Measurements from ENCODE around the gene UNC5B.

UNC5B gene

GRCh38 chr10:71281646-71282322, 69.4 kb downstream of the UNC5B start:
- DNase-seq (ENCODE audit: low read depth in 2 of 2): no peak

DNA sequence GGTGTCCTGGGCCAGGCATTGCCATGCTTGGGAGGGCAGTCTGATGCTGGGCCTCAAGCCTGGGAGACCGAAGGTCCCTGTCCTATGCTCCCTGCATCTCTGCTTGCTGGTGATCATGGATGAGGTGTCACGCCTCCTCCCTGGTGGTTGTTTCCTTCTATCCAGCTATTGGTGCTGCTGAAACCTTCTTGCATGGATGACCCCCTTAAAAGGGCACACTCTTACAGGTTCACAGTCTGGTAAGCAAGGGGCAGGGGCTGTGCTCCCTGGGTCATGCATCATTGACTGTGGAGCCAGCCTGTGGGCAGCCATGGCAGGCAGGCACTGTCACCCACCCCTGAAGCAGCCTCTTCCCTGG, 69.9 kb downstream of the UNC5B start:
- no peak for DNase-seq (ENCODE audit: low read depth in 2 of 2)

- no peak for DNase-seq (ENCODE audit: low read depth in 2 of 2)
Measured at GRCh38 chr10:71283410-71283809, 71.0 kb downstream of the UNC5B start.

DNA sequence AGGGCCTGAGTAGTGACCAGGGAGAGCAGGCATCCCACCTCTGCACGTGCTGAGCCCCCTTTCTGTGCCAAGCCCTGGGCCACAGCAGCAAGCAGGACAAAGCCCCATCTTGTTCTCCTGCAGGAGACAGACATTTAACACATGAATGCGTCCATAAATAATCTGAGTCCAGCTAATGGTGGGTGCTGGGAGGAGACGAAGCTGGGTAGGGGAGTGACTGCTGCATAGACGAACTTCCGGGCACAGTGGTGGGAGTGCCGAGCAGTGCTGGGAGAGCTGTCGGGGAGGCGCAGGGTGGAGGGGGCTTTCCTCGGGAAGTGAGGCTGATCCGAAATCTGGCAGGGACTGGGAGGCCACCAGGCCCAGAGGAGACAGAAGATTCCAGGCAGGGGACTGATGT, 71.5 kb downstream of the UNC5B start:
- DNase-seq (ENCODE audit: low read depth in 2 of 2): no peak

DNA sequence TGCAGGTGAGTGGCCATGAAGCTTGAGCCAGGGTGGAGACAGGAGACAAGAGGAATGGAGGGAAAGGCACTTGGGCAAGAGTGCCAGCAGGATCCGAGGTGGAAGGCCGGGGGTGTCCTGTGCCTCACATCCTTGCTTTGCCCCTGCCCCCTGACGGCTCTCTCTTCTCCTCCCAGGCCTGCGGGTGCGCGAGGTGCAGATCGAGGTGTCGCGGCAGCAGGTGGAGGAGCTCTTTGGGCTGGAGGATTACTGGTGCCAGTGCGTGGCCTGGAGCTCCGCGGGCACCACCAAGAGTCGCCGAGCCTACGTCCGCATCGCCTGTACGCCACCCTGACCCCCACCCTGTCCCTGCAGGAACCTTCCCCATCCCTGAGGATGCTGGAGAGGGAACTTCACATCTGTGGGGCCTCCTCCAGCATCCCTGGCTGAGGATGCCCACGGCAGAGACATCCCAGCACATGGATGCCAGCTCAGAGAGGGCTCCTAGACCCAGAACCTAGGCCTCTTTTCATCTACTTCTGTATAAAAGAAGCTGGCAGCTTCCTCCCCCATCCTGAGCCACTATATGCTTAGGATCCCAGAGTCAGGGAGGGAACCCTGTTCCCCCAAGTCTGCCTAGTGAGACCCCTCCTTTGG, 72.3 kb downstream of the UNC5B start:
- DNase-seq (ENCODE audit: low read depth in 2 of 2): no peak

GRCh38 chr10:71285180-71285545, 72.8 kb downstream of the UNC5B start:
- peak in 1 of 2 donors; percentile 20 for DNase-seq (ENCODE audit: low read depth in 2 of 2)

- no peak for DNase-seq (ENCODE audit: low read depth in 2 of 2)
Measured at GRCh38 chr10:71285986-71286385, 73.6 kb downstream of the UNC5B start.

GRCh38 chr10:71286521-71287294, 74.3 kb downstream of the UNC5B start:
- no peak for DNase-seq (ENCODE audit: low read depth in 2 of 2)

GRCh38 chr10:71287456-71287855, 75.1 kb downstream of the UNC5B start:
- DNase-seq (ENCODE audit: low read depth in 2 of 2): no peak

GRCh38 chr10:71288461-71288860, 76.1 kb downstream of the UNC5B start:
- DNase-seq (ENCODE audit: low read depth in 2 of 2): no peak

DNA sequence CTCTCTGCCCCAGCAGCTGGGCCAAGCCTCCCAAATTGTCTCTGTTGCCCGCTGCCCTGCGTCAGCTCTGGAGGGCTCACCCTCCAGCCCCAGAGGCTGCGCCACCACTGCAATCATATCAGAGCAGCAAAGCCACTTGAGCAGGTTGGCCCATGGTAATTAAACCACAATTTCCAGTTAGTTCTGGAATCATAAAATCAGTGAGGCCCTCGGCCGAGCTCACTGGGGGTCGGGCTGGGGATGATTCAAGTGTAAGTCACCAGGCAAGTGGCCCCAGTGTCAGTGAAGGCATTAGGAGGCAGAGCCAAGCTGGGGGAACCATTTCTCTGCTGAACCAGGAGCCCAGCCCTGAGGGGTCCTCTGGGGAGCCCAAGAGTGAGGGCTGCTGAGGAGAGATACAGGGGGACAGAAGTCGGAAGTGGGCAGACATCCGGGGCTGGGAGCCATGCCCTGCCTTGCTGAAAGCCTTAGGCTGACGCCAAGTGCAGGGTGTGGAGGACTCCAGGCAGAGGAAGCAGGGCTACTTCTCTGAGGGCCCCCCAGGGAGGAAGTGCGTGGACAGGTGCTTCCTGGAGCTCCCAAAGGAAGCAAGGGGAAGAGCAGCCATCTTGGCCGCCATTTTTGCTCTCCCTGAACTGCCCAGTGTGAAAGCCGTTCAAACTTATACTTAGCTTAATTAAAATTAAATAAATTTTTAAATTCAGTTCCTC, 77.2 kb downstream of the UNC5B start:
- DNase-seq (ENCODE audit: low read depth in 2 of 2): no peak

DNA sequence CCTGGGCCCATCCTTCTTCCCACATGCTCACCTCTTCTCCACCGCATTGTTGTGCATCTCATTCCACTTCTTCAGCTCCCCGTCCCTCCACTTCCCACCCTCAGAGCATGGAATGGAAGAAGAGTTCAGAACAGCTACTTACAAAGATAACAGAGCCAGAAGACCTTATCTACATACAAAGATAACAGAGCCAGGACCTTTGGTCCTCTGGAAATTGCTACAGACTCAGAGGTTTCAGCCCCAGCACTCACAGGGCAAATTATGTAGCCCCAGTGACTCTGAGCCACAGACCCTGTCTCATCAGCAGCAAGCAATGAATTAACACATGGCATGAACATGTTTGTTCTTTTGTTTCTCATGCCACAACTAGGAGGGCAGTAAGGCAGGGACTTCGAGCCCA, 78.0 kb downstream of the UNC5B start:
- DNase-seq (ENCODE audit: low read depth in 2 of 2): no peak

GRCh38 chr10:71290806-71291527, 78.6 kb downstream of the UNC5B start:
- DNase-seq (ENCODE audit: low read depth in 2 of 2): no peak

GRCh38 chr10:71291528-71291900, 79.1 kb downstream of the UNC5B start:
- no peak for DNase-seq (ENCODE audit: low read depth in 2 of 2)

DNA sequence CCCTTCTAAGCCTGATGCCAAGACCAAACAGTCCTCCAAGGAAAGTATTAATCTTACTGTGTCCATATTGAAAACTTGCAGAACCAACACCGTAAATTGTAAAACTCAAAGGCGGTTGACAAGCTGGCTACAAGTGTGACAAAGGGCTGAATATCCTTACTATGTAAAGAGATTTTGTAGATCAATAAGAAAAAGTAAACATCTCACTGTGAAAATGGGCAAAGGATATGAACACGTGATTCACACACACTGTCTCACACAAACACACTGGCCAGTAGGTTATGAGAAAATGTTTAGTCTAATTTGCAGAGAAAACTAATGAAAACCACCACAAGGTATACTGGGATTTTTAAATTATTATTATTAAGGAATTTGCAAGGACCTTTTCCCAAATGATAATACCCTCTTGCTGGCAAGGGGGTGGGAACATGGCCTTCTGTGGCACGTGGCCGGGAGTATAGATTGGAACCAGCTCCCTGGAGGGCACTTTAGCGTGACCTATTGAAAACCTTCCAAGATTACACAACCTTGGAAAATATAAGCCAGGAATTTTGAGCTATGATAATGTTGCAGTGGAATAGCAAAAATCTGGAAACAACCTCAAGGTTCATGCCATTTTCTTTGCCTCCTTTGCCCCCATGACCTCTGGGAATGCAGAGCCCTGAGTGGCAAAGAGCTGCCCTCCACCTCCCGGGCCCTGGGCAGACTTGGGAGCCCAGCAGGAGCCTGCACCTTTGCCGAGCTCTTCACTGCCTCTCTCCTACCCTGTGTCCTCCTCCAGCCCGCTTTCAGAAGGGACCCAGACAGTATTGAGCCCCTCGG, 80.5 kb downstream of the UNC5B start:
- no peak for DNase-seq (ENCODE audit: low read depth in 2 of 2)

GRCh38 chr10:71293446-71294084, 81.2 kb downstream of the UNC5B start:
- no peak for DNase-seq (ENCODE audit: low read depth in 2 of 2)

- no peak for DNase-seq (ENCODE audit: low read depth in 2 of 2)
Measured at GRCh38 chr10:71294091-71294561, 81.8 kb downstream of the UNC5B start.

GRCh38 chr10:71294856-71295255, 82.5 kb downstream of the UNC5B start:
- DNase-seq (ENCODE audit: low read depth in 2 of 2): no peak

GRCh38 chr10:71295641-71296040, 83.3 kb downstream of the UNC5B start:
- DNase-seq (ENCODE audit: low read depth in 2 of 2): no peak

DNA sequence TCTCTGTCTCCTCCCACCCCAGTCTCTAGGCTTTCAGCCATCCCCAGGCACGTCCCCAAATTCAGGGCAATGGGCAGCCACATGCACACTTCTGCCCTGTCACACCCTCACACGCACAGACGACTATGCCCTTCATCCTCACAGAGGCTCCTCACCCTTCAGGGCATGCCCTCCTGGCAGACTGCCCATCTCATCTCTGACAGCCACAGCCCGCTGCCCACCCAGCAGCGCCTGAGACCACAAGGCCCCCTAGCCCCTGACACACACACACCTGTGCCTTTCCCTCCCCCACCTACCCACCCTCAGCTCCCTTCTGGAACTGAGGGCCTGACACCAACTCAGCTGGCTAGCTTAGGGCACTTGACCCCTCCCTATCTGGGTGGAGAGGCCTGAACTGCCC, 83.7 kb downstream of the UNC5B start:
- no peak for DNase-seq (ENCODE audit: low read depth in 2 of 2)

All from stimulated activated CD4-positive, alpha-beta T cell treated with anti-CD3 and anti-CD28 coated beads, Interleukin-1b, Interleukin-23, amount 100 ng/mL, for 4 hours (primary cell).